GM12878 (cell line): ENCODE measurements around the gene HRH2.

Experiments
- ATF2 ChIP-seq: IDR thresholded peaks from 2 replicates; pipeline ENCODE4 v1.6.1; 2012; ENCODE audit warnings: low read length, inconsistent platforms
- CBX5 ChIP-seq: sonication (generic); IDR thresholded peaks from 2 replicates; pipeline ENCODE4 v1.6.1; 2016; ENCODE audit warnings: low read depth, moderate library complexity, mild to moderate bottlenecking, inconsistent platforms
- CEBPB ChIP-seq, 2 experiments: fragments of 150-350 bp in 1 of 2; IDR thresholded peaks; 2 replicates each; pipeline ENCODE4 v1.6.1; 2012 to 2014; ENCODE audit warnings: low read depth in 2 of 2, low read length in 2 of 2, borderline replicate concordance in 1 of 2, inconsistent platforms in 1 of 2
- CTCF ChIP-seq, 3 experiments: IDR thresholded peaks in 2 of 3; conservative IDR thresholded peaks in 1 of 3; 2 replicates each; pipeline ENCODE4 v1.5.1; 2011; ENCODE audit warnings: low read depth in 3 of 3, low read length in 3 of 3, mild to moderate bottlenecking in 3 of 3, control low read depth in 2 of 3, moderate library complexity in 2 of 3, inconsistent platforms in 1 of 3, mixed read lengths in 1 of 3; ENCODE audit not compliant: control insufficient read depth in 2 of 3, insufficient read depth in 1 of 3; ENCODE audit errors: extremely low read depth in 1 of 3
- EZH2 ChIP-seq: IDR thresholded peaks from 2 replicates; pipeline ENCODE4 v1.6.1; 2012; ENCODE audit warnings: low read depth, mild to moderate bottlenecking, control low read depth, inconsistent platforms, low read length, borderline replicate concordance; ENCODE audit not compliant: control insufficient read depth
- JUNB ChIP-seq: IDR thresholded peaks from 2 replicates; pipeline ENCODE4 v1.6.1; 2016; ENCODE audit warnings: antibody characterized with exemption, mild to moderate bottlenecking
- RBBP5 ChIP-seq: fragments of 200-600 bp; sonication (generic); conservative IDR thresholded peaks from 2 replicates; pipeline ENCODE4 v1.6.1; 2016
- REST ChIP-seq: IDR thresholded peaks from 2 replicates; pipeline ENCODE4 v1.6.1; 2012; ENCODE audit warnings: mild to moderate bottlenecking, low read depth, low read length
- SPI1 ChIP-seq: IDR thresholded peaks from 2 replicates; pipeline ENCODE4 v1.6.1; 2011; ENCODE audit warnings: low read depth, mild to moderate bottlenecking, low read length, moderate library complexity, borderline replicate concordance; ENCODE audit not compliant: insufficient read depth
- YBX1 ChIP-seq: fragments of 450-650 bp; IDR thresholded peaks from 2 replicates; pipeline ENCODE4 v1.6.1; 2016; ENCODE audit warnings: antibody characterized with exemption

- TF ChIP-seq CBX5 (no peak), ATF2 (no peak), JUNB (no peak), RBBP5 (no peak), CTCF (IDR thresholded peaks at IDR 0.05 in 2 of 3, conservative IDR thresholded peaks at IDR 0.05 in 1 of 3; ENCODE audit: control insufficient read depth in 2 of 3, extremely low read depth in 1 of 3, insufficient read depth in 1 of 3, low read depth in 3 of 3, low read length in 3 of 3) (no peak), EZH2 (no peak), SPI1 (no peak), YBX1 (no peak), CEBPB (IDR thresholded peaks at IDR 0.05; ENCODE audit: borderline replicate concordance in 1 of 2, low read depth in 2 of 2, low read length in 2 of 2) (no peak), REST (no peak)
Observed at GRCh38 chr5:175735701-175736100, 77.8 kb downstream of the HRH2 start.
